Stomach (tissue), 4 donors: ENCODE results near the gene CNGA2.

Source experiments
- POLR2A ChIP-seq, 4 donors: fragments of 450-650 bp; IDR thresholded peaks; one replicate each; pipeline ENCODE4 v1.6.1; 2016; ENCODE audit warnings: antibody characterized with exemption in 4 of 4, control low read depth in 2 of 4, mild to moderate bottlenecking in 1 of 4, moderate library complexity in 1 of 4
- POLR2AphosphoS5 ChIP-seq, 3 donors: sonication (generic); formaldehyde crosslinking; IDR thresholded peaks; one replicate each; pipeline ENCODE4 v1.6.1; 2016; ENCODE audit warnings: antibody characterized with exemption in 3 of 3
- TF ChIP-seq, protein P1 (sequence below), 7 experiments: fragments of 450-650 bp in 4 of 7; fragments of 200-600 bp in 3 of 7; sonication (generic) in 3 of 7; IDR thresholded peaks; one replicate each; pipeline ENCODE4 v1.5.1; 2016 to 2019; ENCODE audit warnings: antibody characterized with exemption in 7 of 7, control low read depth in 2 of 7, mild to moderate bottlenecking in 1 of 7

- TF ChIP-seq POLR2A (IDR thresholded peaks at IDR 0.05) (no peak), POLR2AphosphoS5 (IDR thresholded peaks at IDR 0.05) (no peak)
- TF ChIP-seq, protein P1, sequence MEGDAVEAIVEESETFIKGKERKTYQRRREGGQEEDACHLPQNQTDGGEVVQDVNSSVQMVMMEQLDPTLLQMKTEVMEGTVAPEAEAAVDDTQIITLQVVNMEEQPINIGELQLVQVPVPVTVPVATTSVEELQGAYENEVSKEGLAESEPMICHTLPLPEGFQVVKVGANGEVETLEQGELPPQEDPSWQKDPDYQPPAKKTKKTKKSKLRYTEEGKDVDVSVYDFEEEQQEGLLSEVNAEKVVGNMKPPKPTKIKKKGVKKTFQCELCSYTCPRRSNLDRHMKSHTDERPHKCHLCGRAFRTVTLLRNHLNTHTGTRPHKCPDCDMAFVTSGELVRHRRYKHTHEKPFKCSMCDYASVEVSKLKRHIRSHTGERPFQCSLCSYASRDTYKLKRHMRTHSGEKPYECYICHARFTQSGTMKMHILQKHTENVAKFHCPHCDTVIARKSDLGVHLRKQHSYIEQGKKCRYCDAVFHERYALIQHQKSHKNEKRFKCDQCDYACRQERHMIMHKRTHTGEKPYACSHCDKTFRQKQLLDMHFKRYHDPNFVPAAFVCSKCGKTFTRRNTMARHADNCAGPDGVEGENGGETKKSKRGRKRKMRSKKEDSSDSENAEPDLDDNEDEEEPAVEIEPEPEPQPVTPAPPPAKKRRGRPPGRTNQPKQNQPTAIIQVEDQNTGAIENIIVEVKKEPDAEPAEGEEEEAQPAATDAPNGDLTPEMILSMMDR (IDR thresholded peaks at IDR 0.05) = no peak
These were observed 9.3 kb downstream of the CNGA2 start for GRCh38 chrX:151743651-151744470.
